GM19324 (cell line): Measurements from ENCODE around the gene CWF19L1.

Experiments used
- ATAC-seq: cut with Tn5 transposase; IDR thresholded peaks from one replicate; pipeline ENCODE4 v1.9.1; 2021; ENCODE audit warnings: mild to moderate bottlenecking, moderate library complexity; ENCODE audit not compliant: unreplicated experiment, low FRiP score

CWF19L1 gene

DNA sequence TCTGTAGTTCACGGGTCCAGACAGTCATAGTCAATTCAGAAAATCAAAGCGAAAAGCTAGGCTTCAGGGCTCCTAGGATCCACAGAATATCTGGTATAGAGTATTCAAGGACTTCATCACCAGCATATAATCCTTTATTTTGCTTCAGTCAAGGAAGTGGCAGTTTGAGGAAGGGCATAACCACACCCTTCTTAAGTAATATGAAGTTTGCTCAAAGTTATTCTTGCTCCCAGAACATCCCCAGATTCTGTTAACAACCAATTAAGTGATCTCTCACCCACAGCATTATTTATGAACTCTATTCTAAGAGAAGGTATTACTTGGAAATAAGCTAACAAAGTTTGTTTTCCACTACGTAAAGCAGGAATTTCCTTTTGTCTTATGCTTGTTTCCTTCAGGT, 13.2 kb downstream of the CWF19L1 start:
- no peak for ATAC-seq

DNA sequence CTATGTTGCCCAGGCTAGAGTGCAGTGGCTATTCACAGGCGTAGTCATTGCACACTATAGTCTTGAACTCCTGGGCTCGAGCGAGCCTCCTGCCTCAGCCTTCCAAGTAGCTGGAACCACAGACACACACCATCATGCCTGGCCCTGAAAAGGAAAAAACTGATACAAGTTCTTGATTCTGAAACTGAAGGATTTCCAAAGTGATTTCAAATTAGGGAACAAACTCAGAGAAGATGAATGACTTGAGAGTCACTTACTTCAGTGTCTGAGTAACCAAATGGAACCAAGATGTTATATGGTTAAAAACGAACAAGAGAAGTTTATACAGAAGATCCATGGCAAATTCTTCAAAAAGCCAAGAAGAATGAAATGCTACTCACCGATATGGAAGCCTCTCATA, 14.4 kb downstream of the CWF19L1 start:
- no peak for ATAC-seq

DNA sequence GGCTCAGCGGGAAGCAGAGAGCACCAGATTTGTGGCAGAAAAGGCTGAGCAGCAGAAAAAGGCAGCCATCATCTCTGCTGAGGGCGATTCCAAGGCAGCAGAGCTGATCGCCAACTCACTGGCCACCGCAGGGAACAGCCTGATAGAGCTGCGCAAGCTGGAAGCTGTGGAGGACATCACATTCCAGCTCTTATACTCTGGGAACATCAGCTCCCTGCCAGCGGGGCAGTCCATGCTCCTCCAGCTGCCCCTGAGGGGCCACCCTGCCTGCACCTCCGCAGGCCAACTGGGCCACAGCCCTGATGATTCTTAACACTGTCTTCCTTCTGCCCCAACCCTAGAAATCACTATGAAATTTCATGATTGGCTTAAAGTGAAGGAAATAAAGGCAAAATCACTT, 18.6 kb downstream of the CWF19L1 start:
- ATAC-seq: no peak

DNA sequence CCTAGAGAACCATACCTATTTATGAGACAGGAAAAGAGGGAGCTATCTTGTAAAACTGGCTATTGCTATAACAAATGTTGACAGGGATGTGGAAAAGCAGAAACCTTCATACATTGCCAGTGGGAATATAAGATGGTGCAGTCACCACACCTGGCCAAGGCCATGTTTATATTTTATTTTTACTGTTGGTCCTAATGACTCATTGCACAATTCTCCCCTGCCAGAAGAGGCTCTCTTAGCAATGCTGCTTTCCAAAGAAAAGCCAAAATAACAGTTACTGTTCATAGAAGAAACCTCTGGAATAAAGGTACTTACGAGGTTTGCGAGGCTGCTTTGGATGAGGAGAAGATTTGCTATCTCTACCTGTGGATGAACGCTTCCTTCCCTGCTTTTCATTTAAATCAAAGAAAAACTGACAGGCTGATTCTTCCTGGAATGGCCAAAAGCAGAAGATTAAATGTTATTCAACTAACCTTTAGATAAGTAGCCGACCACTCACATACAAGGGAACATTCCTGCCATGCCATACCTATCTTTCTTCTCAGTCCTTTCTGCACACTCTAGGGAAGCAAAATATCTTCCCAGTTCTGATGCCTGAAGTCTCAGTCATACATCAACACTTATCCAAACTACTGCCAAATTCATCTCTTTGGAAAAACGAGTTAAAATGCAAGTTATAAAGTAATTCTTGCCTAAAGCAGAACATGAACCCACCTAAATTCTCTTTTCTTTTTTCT, 21.8 kb downstream of the CWF19L1 start:
- no peak for ATAC-seq

DNA sequence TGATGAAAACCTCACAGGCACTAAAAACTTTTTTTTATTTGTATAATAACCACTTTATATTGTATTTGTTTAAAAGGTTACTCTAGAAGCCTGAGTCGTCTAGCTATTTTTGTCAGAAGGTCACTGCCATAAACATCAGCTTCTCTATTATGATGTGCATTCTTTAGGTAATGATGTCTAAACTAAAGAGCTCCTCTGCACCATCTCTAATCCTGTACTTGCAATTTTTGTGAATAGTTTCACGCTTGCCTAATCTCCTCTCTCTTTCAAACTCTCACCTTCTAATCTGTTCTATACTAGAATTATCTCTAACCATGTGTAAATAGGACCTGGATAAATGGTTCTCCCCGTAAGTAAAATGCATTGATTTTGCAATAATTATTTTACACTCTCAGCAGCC, 27.6 kb downstream of the CWF19L1 start:
- ATAC-seq: no peak

DNA sequence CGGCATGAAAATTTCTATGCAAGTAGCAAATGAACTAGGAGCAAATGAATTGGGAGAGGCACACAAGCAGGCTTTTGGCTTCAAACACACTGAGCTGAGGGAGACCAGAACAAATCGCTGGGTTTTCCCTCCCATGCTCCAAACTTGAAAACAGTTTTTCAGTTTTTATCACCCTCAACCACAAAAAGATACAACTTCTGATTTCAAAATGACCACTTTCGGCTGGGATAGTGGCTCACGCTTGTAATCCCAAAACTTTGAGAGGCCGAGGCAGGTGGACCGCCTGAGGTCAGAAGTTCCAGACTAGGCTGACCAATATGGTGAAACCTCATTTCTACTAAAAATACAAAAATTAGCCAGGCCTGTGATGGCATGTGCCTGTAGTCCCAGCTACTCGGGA, 29.0 kb downstream of the CWF19L1 start:
- ATAC-seq: no peak

DNA sequence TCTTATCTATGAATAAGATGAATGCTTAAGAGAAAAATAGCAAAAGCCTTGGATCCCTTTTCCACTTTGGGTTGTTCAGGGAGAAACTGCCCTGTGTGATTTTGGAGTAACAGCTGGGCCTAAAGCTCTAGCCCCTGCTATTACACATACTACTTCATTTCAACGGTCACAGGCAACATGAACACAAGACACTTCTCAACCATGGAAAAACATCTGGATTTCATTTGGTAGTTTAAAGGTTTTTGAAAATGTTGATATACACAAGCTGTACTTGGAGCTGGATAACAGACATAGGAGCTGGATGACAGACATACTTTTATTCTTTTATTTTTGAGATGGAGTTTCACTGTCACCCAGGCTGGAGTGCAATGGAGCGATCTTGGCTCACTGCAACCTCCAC, 35.3 kb downstream of the CWF19L1 start:
- ATAC-seq: no peak

DNA sequence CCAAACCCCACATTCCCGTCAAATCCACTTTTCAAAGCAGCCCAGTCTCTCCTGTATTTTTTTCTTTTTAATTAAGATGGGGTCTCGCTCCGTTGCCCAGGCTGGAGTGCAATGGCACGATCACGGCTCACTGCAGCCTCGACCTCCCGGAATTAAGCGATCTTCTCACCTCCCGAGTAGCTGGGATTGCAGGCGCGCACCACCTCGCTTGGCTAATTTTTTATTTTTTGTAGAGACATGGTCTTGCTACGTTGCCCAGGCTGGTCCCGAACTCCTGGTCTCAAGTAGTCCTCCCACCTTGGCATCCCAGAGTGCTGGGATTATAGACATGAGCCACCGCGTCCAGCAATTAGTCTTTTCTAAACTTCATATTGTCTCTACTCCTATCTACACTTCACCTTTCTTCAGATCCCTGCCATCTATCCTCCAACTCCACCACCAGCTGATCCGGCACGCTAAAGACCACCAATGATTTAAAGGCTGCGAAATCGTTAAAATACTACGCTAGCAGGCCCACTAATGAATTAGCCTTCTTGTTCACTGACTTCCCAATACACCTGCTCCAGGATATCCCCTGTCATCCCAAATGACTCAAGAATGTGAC, 37.5 kb downstream of the CWF19L1 start:
- no peak for ATAC-seq

DNA sequence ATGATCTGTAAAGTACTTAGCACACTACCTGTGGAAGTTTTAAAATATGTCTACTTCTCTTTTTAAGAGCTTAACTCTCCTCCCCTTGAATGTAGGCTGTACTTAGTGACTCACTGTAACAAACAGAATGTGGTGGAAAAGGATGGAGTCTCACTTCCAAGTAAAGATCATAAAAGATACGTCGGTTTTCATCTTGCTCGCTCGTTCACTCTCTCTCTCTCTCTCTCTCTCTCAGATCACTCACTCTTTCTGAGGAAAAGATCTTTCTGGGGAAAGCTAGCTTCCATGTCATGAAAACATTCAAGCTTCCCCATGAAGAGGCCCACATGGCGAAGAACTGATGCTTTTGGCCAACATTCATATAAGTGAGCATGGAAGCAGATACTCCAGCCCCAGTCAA, 43.6 kb downstream of the CWF19L1 start:
- ATAC-seq: no peak

DNA sequence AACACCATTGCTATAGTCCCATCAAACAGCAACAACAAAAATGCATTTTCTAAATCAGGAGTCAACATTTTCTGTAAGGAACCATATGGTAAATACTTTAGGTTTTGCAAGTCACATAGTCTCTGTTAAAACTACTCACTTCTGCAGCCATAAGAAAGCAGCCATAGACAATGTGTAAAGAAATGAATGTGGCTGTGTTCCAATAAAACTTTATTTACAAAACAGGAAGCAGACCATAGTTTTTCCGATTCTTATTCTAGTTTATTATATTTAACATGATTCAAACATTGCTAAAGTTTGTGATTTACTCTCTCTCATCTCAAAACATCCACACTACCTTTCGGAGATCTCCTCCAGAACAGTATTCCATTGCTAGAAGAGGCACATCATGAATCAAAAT, 44.9 kb downstream of the CWF19L1 start:
- ATAC-seq: no peak

DNA sequence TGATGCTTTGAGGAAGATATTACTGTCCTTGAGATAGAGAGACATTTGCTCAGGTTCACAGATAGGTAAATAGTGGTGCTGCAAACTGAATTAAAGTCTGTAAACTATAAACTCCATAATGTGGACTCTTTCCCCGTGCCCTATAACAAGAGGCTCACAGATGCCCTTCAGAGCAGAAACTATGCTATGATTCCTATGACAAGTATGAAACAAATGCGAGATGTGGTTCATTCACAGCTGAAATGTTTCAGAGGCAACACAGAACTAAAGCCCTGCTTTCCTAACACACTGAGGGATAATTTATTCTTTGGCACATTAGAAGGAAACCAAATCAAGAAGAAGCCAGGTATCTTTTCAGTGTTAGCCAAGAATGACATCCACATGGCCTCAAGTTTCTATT, 51.4 kb downstream of the CWF19L1 start:
- no peak for ATAC-seq

DNA sequence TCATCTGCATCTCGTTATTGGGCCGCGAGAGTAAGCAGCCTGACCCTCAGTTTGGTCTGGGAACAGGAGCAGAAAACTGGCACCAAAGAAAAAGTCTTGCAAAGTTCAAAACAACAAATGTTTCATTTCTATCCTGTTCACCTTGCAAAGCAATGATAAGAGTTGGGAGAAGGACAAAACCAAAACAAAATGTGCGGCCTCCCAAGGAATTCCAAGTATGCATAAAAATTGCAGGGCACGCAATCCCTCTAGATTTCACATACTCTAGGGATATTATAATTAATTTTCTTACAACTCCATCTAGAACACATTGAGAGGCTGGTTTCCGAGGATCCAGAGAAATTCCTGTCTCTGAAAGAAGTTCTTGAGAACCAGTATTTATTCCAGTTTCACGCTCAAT, 58.1 kb downstream of the CWF19L1 start:
- ATAC-seq: no peak

DNA sequence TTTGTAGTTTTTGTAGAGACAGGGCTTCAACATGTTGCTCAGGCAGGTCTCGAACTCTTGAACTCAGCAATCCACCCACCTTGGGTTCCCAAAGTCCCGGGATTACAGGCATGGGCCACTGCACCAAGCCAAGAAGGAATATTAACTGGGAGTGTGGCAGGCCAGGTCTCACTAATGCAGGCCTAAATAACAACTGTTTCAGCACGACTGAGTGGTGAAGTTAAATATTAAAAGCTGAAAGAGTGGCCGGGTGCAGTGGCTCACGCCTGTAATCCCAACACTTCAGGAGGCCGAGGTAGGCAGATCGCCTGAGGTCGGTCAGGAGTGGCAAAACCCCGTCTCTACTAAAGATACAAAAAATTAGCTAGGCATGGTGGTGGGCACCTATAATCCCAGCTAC, 59.2 kb downstream of the CWF19L1 start:
- no peak for ATAC-seq

DNA sequence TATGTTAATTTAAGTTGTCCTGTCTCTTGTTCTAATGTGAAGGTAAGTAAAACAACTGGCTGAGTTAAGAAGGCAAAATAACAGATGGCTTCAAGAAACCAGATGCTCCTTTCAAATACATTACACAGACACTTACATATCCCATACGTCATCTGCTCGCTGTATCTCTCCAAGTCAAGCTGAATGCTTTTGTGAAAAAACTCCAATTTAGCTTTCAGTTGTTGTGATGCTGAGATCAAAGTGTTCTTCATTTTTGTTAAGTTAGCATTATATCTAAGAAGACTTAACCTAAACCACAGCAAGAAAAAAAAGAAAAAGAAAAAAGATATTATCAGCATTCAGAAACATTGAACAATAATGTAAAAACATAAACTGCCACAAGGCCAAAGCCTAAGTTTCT, 63.1 kb downstream of the CWF19L1 start:
- ATAC-seq: no peak

DNA sequence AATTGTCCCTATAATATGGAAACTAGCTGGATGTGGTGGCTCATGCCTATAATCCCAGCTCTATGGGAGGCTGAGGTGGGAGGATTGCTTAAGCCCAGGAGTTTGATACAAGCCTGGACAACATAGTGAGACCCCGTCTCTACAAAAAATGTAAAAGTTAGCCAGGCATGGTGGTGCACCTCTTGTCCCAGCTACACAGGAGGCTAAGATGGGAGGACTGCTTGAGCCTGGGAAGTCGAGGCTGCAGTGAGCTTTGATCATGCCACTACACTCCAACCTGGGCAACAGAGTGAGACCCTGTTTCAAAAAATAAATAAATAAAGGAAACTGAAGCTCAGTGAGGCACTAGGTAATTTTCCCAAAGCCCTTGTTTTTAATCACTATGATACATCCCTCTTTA, 65.9 kb downstream of the CWF19L1 start:
- ATAC-seq: no peak

DNA sequence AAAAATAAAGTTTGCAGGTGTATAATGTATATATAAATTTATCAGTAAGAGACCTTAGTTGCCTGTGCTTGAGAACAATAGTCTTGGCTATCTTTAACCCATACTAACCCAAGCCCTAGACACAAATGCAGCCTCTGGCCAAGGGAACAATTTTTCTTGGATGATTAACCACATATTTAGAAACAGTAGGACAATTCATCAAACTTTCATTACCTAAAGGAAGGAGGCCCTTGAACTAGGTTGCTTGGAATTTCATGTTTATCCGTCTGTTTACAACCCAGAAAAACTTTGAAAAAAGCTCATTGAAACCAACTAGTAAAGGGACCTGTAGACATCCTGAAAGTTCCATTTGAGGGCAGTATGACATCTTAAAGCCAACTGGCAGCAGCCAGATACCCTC, 72.7 kb downstream of the CWF19L1 start:
- ATAC-seq: no peak

DNA sequence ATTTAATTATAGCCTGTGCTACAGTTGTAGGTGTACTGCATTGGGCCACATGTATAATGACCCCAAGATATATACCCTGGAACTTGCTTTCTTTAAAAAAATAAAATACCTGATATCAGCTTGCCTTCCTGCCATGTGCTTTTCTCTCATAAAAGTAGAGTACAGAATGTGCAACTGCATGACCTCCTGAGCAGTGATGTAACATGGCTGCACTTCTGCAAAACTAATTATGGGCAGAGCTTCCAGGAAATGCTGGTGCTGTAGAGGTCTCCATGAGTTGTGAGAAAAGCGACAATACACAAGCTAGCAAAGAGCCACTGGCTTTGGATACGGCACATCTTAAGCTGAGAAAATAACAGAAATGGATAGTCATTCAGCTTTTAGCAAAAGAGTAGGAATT, 75.1 kb downstream of the CWF19L1 start:
- ATAC-seq: no peak

DNA sequence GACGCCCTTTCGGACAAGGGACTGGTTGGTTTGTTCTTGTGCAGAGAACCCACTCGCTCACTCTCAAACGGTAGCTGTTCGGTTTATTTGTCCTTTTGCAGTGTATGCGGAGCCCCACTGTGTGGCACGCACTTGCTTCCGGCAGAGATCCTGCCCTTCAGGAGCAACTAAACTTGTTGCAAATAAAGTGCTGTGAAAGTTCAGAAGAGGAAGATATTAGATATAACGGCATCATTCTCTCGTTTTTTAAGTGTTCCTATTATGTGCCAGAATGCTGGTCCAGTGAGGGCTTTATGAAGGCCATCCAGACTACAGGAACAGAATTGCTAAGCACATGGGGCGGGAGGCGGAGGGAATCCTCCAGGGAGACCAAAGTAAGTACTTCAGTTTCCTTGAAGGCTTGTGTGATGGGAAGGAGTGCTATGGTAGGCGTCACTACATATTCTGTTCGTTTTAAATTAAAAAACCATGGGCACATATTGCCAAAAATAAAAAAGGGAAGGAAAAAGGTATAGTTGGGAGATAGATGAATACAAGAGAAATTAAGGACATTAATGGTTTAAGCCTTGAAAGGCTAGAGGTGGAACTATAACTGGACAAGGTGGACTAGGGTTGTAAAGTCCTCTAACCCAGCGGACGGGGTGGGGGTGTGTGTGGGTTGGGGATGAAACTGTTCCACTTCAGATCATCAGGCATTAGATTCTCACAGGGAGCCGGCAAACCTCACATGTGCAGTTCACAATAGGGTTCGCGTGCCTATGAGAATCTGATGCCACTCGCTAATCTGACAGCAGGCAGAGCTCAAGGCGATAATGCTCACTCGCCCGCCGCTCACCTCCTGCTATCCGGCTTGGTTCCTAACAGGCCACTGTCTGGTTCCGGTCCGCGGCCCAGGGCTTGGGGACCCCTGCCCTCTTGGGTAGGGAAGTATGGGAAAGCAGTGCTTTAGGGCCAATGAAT, 80.9 kb downstream of the CWF19L1 start:
- ATAC-seq: peak; percentile 37

DNA sequence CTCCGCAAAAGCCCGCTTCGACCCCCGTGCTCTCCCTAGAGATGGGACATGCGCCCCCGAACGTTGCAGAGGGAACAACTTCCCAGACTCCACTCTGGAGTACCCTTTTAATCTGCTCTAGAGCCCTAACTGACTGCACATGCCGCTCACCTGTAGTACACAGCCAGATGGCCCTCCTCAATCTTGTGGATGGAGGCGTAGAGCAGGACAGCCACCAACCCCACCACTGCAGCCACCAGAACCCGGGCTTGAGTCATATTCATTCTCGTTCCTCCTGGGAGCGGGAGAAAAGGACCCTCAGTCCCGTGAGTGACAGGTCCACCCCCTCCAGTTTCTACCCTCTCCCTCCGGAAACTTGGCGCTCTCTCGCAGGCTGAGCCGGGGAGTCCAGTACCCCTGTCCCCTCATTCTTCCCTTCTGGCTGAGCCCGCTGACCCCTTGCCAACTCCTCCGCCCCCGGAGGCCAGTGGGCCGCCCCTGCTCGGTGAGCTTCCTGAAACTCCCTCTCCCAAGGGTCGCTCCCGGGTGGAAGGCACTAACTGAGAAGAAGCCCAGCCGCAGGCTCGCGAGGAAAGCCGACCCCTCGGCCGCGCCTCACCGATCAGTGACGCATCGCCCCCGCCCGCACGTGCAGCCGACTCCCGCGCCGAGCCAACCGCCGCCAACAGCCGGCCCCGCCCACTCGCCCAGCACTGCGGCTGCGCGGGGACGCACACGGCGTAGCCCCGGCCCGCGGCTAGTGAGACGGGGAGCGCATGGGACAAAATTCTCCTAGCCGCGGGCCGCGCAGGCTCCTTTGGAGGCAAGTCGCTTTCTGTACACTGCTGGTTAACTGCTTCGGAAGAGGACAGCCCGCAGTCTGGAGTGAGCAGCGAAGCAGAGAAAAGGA, 81.8 kb downstream of the CWF19L1 start, which contains the start of gene ERLIN1:
ERLIN1 (minus strand) TSS at position 666 of the 889 bp plus-strand sequence; CDS start at position 263, 403 bp downstream.
- peak; percentile 89 for ATAC-seq

DNA sequence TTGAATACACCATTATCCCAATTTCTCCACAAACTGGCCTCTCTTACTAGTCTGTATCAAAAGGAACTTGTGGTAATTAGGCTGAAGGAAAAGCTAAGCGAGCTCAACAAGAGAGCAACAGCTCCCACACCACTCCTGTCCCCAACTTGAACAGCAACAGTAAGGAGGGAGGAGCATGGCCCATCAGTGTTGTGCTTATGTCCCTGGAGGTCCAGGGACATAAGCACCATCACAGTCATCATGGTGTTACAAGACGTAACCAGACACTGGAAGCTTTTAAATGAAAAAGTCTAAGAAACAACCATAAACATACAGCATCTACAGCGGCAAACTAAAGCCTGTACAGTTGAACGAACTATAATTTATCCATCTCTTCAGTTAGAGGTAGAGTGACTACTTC, 82.6 kb downstream of the CWF19L1 start:
- no peak for ATAC-seq
